NCI-H345 treated with DMSO at 0.1 percent for 48 hours (cell line): Measurements from ENCODE around the gene KLHL2.
A peak's percentile ranks its signal among the peaks of the same experiment; 100 is the strongest.
"Not testable (repeated sequence)": the region's sequence is repeated elsewhere in the genome, so short reads cannot be mapped to it uniquely, and the experiment has no call there.

Source experiments
- DNase-seq: peaks from one replicate; lab custom pipeline; 2025; ENCODE audit not compliant: unreplicated experiment; lab: John Stamatoyannopoulos, UW

The KLHL2 gene

GRCh38 chr4:165207431-165208220 lies at the start of gene KLHL2:
KLHL2 (plus strand) TSS chr4:165207561; CDS start chr4:165207877, 316 bp downstream.
- peak; percentile 23 for DNase-seq

- no peak for DNase-seq
Observed at GRCh38 chr4:165158762-165159161, 48.6 kb upstream of the KLHL2 start.

GRCh38 chr4:165164257-165164656 lies 43.1 kb upstream of the KLHL2 start:
- no peak for DNase-seq

- not testable (repeated sequence) for DNase-seq
Observed at GRCh38 chr4:165166872-165167271, 40.5 kb upstream of the KLHL2 start.

- no peak for DNase-seq
Observed at GRCh38 chr4:165167650-165168049, 39.7 kb upstream of the KLHL2 start.

GRCh38 chr4:165170819-165171218 lies 36.5 kb upstream of the KLHL2 start:
- no peak for DNase-seq

- DNase-seq = not testable (repeated sequence)
Observed at GRCh38 chr4:165175470-165175869, 31.9 kb upstream of the KLHL2 start.

- DNase-seq = no peak
Observed at GRCh38 chr4:165175879-165176278, 31.5 kb upstream of the KLHL2 start.

GRCh38 chr4:165177725-165178666 lies 29.4 kb upstream of the KLHL2 start:
- no peak for DNase-seq

- DNase-seq = no peak
Observed at GRCh38 chr4:165184220-165184619, 23.1 kb upstream of the KLHL2 start.

- DNase-seq = not testable (repeated sequence)
Observed at GRCh38 chr4:165184998-165185397, 22.4 kb upstream of the KLHL2 start.

GRCh38 chr4:165185448-165185847 lies 21.9 kb upstream of the KLHL2 start:
- no peak for DNase-seq

- no peak for DNase-seq
Observed at GRCh38 chr4:165190591-165191347, 16.6 kb upstream of the KLHL2 start.

- DNase-seq = no peak
Observed at GRCh38 chr4:165191348-165191656, 16.1 kb upstream of the KLHL2 start.

GRCh38 chr4:165191814-165192499 lies 15.4 kb upstream of the KLHL2 start:
- DNase-seq = no peak

GRCh38 chr4:165192500-165192898 lies 14.9 kb upstream of the KLHL2 start:
- DNase-seq = no peak

GRCh38 chr4:165192956-165193355 lies 14.4 kb upstream of the KLHL2 start:
- no peak for DNase-seq

- no peak for DNase-seq
Observed at GRCh38 chr4:165194368-165194767, 13.0 kb upstream of the KLHL2 start.

- DNase-seq = no peak
Observed at GRCh38 chr4:165198329-165198728, 9.0 kb upstream of the KLHL2 start.

- no peak for DNase-seq
Observed at GRCh38 chr4:165199286-165199685, 8.1 kb upstream of the KLHL2 start.

- DNase-seq = no peak
Observed at GRCh38 chr4:165199722-165200121, 7.6 kb upstream of the KLHL2 start.
